ENCODE results near the gene RTTN.

Gene RTTN

GRCh38 chr18:69974365-69974764, 231.1 kb downstream of the RTTN start:
- no peak for DNase-seq

- no peak for DNase-seq
These were observed 236.0 kb downstream of the RTTN start for GRCh38 chr18:69969491-69969890.

GRCh38 chr18:69968039-69968438, 237.4 kb downstream of the RTTN start:
- no peak for DNase-seq

GRCh38 chr18:69963196-69963595, 242.3 kb downstream of the RTTN start:
- no peak for DNase-seq

- no peak for DNase-seq
These were observed 243.8 kb downstream of the RTTN start for GRCh38 chr18:69961718-69962117.

- no peak for DNase-seq
These were observed 247.1 kb downstream of the RTTN start for GRCh38 chr18:69958422-69958821.

- DNase-seq: no peak
These were observed 247.7 kb downstream of the RTTN start for GRCh38 chr18:69957747-69958146.

- DNase-seq: no peak
These were observed 248.5 kb downstream of the RTTN start for GRCh38 chr18:69956665-69957620.

- DNase-seq: no peak
These were observed 249.4 kb downstream of the RTTN start for GRCh38 chr18:69956057-69956456.

GRCh38 chr18:69954719-69955480, 250.6 kb downstream of the RTTN start:
- DNase-seq: no peak

- no peak for DNase-seq
These were observed 252.3 kb downstream of the RTTN start for GRCh38 chr18:69953191-69953590.
